ENCODE measurements around the gene CFAP161. TPM values are rescaled to one million over a fixed set of nuclear protein-coding genes. Genes with fewer than 3 reads are reported as not detected.
A peak's percentile ranks its signal among the peaks of the same experiment; 100 is the strongest.

Gene CFAP161
- total and polyA plus RNA-seq, 4 donors = 0.75 to 0.84 TPM; not detected in 2

- TF ChIP-seq, protein P1, sequence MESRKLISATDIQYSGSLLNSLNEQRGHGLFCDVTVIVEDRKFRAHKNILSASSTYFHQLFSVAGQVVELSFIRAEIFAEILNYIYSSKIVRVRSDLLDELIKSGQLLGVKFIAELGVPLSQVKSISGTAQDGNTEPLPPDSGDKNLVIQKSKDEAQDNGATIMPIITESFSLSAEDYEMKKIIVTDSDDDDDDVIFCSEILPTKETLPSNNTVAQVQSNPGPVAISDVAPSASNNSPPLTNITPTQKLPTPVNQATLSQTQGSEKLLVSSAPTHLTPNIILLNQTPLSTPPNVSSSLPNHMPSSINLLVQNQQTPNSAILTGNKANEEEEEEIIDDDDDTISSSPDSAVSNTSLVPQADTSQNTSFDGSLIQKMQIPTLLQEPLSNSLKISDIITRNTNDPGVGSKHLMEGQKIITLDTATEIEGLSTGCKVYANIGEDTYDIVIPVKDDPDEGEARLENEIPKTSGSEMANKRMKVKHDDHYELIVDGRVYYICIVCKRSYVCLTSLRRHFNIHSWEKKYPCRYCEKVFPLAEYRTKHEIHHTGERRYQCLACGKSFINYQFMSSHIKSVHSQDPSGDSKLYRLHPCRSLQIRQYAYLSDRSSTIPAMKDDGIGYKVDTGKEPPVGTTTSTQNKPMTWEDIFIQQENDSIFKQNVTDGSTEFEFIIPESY (IDR thresholded peaks at IDR 0.05) = no peak
Measured at GRCh38 chr15:81161160-81161673, 27.1 kb downstream of the CFAP161 start (continued).

- TF ChIP-seq, protein P1 (IDR thresholded peaks at IDR 0.05) = no peak
- TF ChIP-seq, protein P2, sequence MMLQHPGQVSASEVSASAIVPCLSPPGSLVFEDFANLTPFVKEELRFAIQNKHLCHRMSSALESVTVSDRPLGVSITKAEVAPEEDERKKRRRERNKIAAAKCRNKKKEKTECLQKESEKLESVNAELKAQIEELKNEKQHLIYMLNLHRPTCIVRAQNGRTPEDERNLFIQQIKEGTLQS (IDR thresholded peaks at IDR 0.05) = no peak
- TF ChIP-seq EGR1 (IDR thresholded peaks at IDR 0.05; ENCODE audit: low read depth in 2 of 2) (no peak), NR2F2 (IDR thresholded peaks at IDR 0.05) (no peak), REST (IDR thresholded peaks at IDR 0.05) (no peak), FOXA1 (IDR thresholded peaks at IDR 0.05) (no peak), SP1 (IDR thresholded peaks at IDR 0.05) (no peak), RXRA (IDR thresholded peaks at IDR 0.05) (no peak)
- H3K36me3 ChIP-seq (ENCODE audit: control insufficient read depth in 4 of 4, insufficient read depth in 3 of 4, low read depth in 1 of 4, low read length in 3 of 4) = no peaks in the 10 kb centered on the region
- H3K4me3 ChIP-seq (ENCODE audit: low read depth in 1 of 3, low read length in 3 of 3) = no peak overlapping the region
- no peak overlapping the region for H3K9ac ChIP-seq (ENCODE audit: low read depth in 1 of 2, low read length in 2 of 2)
- H3K27ac ChIP-seq (ENCODE audit: low read depth in 1 of 2, low read length in 2 of 2) = no peak overlapping the region
- DNase-seq (ENCODE audit: low spot score) = no peak
- peaks cover 0 to 4% (median 0%) of the 10 kb centered on the region in 4 donors for H3K27me3 ChIP-seq (ENCODE audit: control insufficient read depth in 4 of 4, insufficient read depth in 4 of 4, low read length in 3 of 4)
- 77% methylated on average over 7 of the region's 7 CpGs for WGBS
- no peaks in the 10 kb centered on the region for H3K9me3 ChIP-seq (ENCODE audit: control insufficient read depth in 4 of 4, low read length in 3 of 4)
- no peaks in the 10 kb centered on the region for H3K4me1 ChIP-seq (ENCODE audit: control insufficient read depth in 4 of 4, insufficient read depth in 4 of 4, low read length in 3 of 4)
Measured at GRCh38 chr15:81161851-81162250, 27.8 kb downstream of the CFAP161 start.

- Histone ChIP-seq H3K27me3 (ENCODE audit: control insufficient read depth in 4 of 4, insufficient read depth in 4 of 4, low read length in 3 of 4) (peaks cover 0 to 4% (median 0%) of the 10 kb centered on the region in 4 donors), H3K36me3 (ENCODE audit: control insufficient read depth in 4 of 4, insufficient read depth in 3 of 4, low read depth in 1 of 4, low read length in 3 of 4) (no peaks in the 10 kb centered on the region), H3K9ac (ENCODE audit: low read depth in 1 of 2, low read length in 2 of 2) (no peak overlapping the region), H3K4me1 (ENCODE audit: control insufficient read depth in 4 of 4, insufficient read depth in 4 of 4, low read length in 3 of 4) (no peaks in the 10 kb centered on the region), H3K9me3 (ENCODE audit: control insufficient read depth in 4 of 4, low read length in 3 of 4) (no peaks in the 10 kb centered on the region), H3K27ac (ENCODE audit: low read depth in 1 of 2, low read length in 2 of 2) (no peak overlapping the region), H3K4me3 (ENCODE audit: low read depth in 1 of 3, low read length in 3 of 3) (no peak overlapping the region)
- WGBS = 86% methylated on average over 3 of the region's 3 CpGs
- TF ChIP-seq JUND (IDR thresholded peaks at IDR 0.05) = no peak
- TF ChIP-seq RAD21 (IDR thresholded peaks at IDR 0.05) = peak in 1 of 2 donors; percentile 26
- DNase-seq (ENCODE audit: low spot score) = no peak
Measured at GRCh38 chr15:81163961-81164800, 30.1 kb downstream of the CFAP161 start.

All from liver (tissue), 9 donors.